ENCODE measurements around the gene PLCXD1.

- TF ChIP-seq CTCF (IDR thresholded peaks at IDR 0.05; ENCODE audit: borderline replicate concordance, extremely low read depth, low read length, poor library complexity, severe bottlenecking) (peak; percentile 36), EZH2 (IDR thresholded peaks at IDR 0.05; ENCODE audit: borderline replicate concordance, low read depth, low read length, severe bottlenecking) (no peak)
These were observed 37.8 kb downstream of the PLCXD1 start, which contains the start of gene GTPBP6 for GRCh38 chrX:318739-319578.

Data from DND-41 (cell line).